H9 (cell line): ENCODE measurements around the gene ZMAT5. TPM values are rescaled to one million over a fixed set of nuclear protein-coding genes. Genes with fewer than 3 reads are reported as not detected.

Experiments
- DNase-seq: peaks from one replicate; pipeline ENCODE4 v3.0.0-alpha.2; 2017
- H2AFZ ChIP-seq: one replicate; pipeline ENCODE4 v1.6.1; 2013; ENCODE audit warnings: mild to moderate bottlenecking, low read length, control low read depth, moderate library complexity
- H2AK5ac ChIP-seq: 2 replicates; pipeline ENCODE4 v1.6.1; 2013; ENCODE audit warnings: low read length, control low read depth, mixed read lengths; ENCODE audit not compliant: insufficient read length
- H2BK120ac ChIP-seq: one replicate; pipeline ENCODE4 v1.6.1; 2013; ENCODE audit warnings: low read depth, mild to moderate bottlenecking, low read length, control low read depth, inconsistent platforms; ENCODE audit not compliant: poor library complexity, severe bottlenecking
- H2BK12ac ChIP-seq: 2 replicates; pipeline ENCODE4 v1.6.1; 2013; ENCODE audit warnings: low read length, control low read depth, mixed read lengths, low read depth; ENCODE audit not compliant: insufficient read length
- H2BK15ac ChIP-seq: 2 replicates; pipeline ENCODE4 v1.6.1; 2013; ENCODE audit warnings: low read depth, low read length, control low read depth
- H2BK20ac ChIP-seq: one replicate; pipeline ENCODE4 v1.6.1; 2013; ENCODE audit warnings: low read depth, mild to moderate bottlenecking, low read length, control low read depth, inconsistent platforms; ENCODE audit not compliant: poor library complexity, severe bottlenecking
- H2BK5ac ChIP-seq: 2 replicates; pipeline ENCODE4 v1.6.1; 2013; ENCODE audit warnings: low read length, control low read depth, mixed read lengths; ENCODE audit not compliant: insufficient read length
- H3K14ac ChIP-seq: 2 replicates; pipeline ENCODE4 v1.6.1; 2013; ENCODE audit warnings: low read length, control low read depth; ENCODE audit not compliant: insufficient read depth
- H3K18ac ChIP-seq: 2 replicates; pipeline ENCODE4 v1.6.1; 2013; ENCODE audit warnings: low read depth, mild to moderate bottlenecking, mixed read lengths, low read length, control low read depth; ENCODE audit not compliant: insufficient read length
- H3K23ac ChIP-seq: 2 replicates; pipeline ENCODE4 v1.6.1; 2013; ENCODE audit warnings: low read length, control low read depth, mixed read lengths, low read depth; ENCODE audit not compliant: insufficient read length
- H3K23me2 ChIP-seq: 2 replicates; pipeline ENCODE4 v1.6.1; 2013; ENCODE audit warnings: low read depth, mild to moderate bottlenecking, mixed read lengths, low read length, control low read depth; ENCODE audit not compliant: insufficient read length, poor library complexity, severe bottlenecking
- H3K27ac ChIP-seq: 2 replicates; pipeline ENCODE4 v1.5.1; 2013; ENCODE audit warnings: low read length, control low read depth, mixed read lengths, low read depth; ENCODE audit not compliant: insufficient read length
- H3K27me3 ChIP-seq: 2 replicates; pipeline ENCODE4 v1.6.1; 2013; ENCODE audit warnings: low read length, control low read depth, inconsistent platforms; ENCODE audit not compliant: insufficient read depth
- H3K4ac ChIP-seq: 2 replicates; pipeline ENCODE4 v1.6.1; 2013; ENCODE audit warnings: low read depth, mild to moderate bottlenecking, control low read depth, inconsistent platforms, low read length, moderate library complexity
- H3K4me1 ChIP-seq: 2 replicates; pipeline ENCODE4 v1.6.1; 2013; ENCODE audit warnings: low read length, control low read depth, inconsistent platforms; ENCODE audit not compliant: insufficient read depth
- H3K4me2 ChIP-seq: 2 replicates; pipeline ENCODE4 v1.6.1; 2013; ENCODE audit warnings: low read length, control low read depth, mixed read lengths; ENCODE audit not compliant: insufficient read length, insufficient read depth
- H3K56ac ChIP-seq: 2 replicates; pipeline ENCODE4 v1.6.1; 2013; ENCODE audit warnings: low read depth, mild to moderate bottlenecking, mixed read lengths, low read length, control low read depth; ENCODE audit not compliant: insufficient read length
- H3K79me1 ChIP-seq: 2 replicates; pipeline ENCODE4 v1.6.1; 2013; ENCODE audit warnings: low read depth, mild to moderate bottlenecking, moderate library complexity, low read length, control low read depth, inconsistent platforms; ENCODE audit not compliant: insufficient read depth, poor library complexity, severe bottlenecking
- H3K79me2 ChIP-seq: 2 replicates; pipeline ENCODE4 v1.6.1; 2013; ENCODE audit warnings: low read length, control low read depth, inconsistent platforms; ENCODE audit not compliant: insufficient read depth
- H3K9ac ChIP-seq: 2 replicates; pipeline ENCODE4 v1.6.1; 2013; ENCODE audit warnings: low read length, control low read depth, mixed read lengths; ENCODE audit not compliant: insufficient read length; ENCODE audit errors: extremely low read depth
- H3K9me3 ChIP-seq: one replicate; pipeline ENCODE4 v1.6.1; 2013; ENCODE audit warnings: low read depth, low read length, inconsistent platforms; ENCODE audit not compliant: control insufficient read depth
- H3T11ph ChIP-seq: one replicate; pipeline ENCODE4 v1.6.1; 2013; ENCODE audit warnings: mild to moderate bottlenecking, low read length, control low read depth, inconsistent platforms
- H4K20me1 ChIP-seq: one replicate; pipeline ENCODE4 v1.6.1; 2013; ENCODE audit not compliant: control insufficient read depth, insufficient read length, insufficient read depth
- H4K5ac ChIP-seq: 2 replicates; pipeline ENCODE4 v1.6.1; 2013; ENCODE audit warnings: low read depth, mild to moderate bottlenecking, mixed read lengths, low read length, control low read depth; ENCODE audit not compliant: insufficient read length
- H4K8ac ChIP-seq: replicated peaks from 2 replicates; pipeline ENCODE4 v1.6.1; 2013; ENCODE audit warnings: low read length, control low read depth, mixed read lengths, low read depth; ENCODE audit not compliant: insufficient read length
- H4K91ac ChIP-seq: 2 replicates; pipeline ENCODE4 v1.6.1; 2013; ENCODE audit warnings: low read depth, mild to moderate bottlenecking, moderate library complexity, mixed read lengths, low read length, control low read depth; ENCODE audit not compliant: insufficient read length
- H3K27ac Mint-ChIP-seq, 3 experiments: 2 replicates in 2 of 3; 3 replicates in 1 of 3; pipeline ENCODE4 v1.8.0; 2020 to 2021; ENCODE audit warnings: mixed read lengths in 3 of 3, mild to moderate bottlenecking in 1 of 3, moderate library complexity in 1 of 3
- H3K27me3 Mint-ChIP-seq: 2 replicates; pipeline ENCODE4 v1.8.0; 2021; ENCODE audit warnings: low read depth, mild to moderate bottlenecking, moderate library complexity, mixed read lengths
- H3K36me3 Mint-ChIP-seq, 3 experiments: 2 replicates in 2 of 3; 3 replicates in 1 of 3; pipeline ENCODE4 v1.8.0; 2020 to 2021; ENCODE audit warnings: low read depth in 3 of 3, mixed read lengths in 3 of 3; ENCODE audit not compliant: insufficient read depth in 1 of 3
- H3K4me1 Mint-ChIP-seq, 2 experiments: 2 replicates each; pipeline ENCODE4 v1.8.0; 2020; ENCODE audit warnings: mixed read lengths in 2 of 2
- H3K4me3 Mint-ChIP-seq, 2 experiments: 2 replicates in 1 of 2; 3 replicates in 1 of 2; pipeline ENCODE4 v1.8.0; 2020 to 2021; ENCODE audit warnings: mild to moderate bottlenecking in 2 of 2, mixed read lengths in 2 of 2, moderate library complexity in 1 of 2
- H3K9me3 Mint-ChIP-seq, 2 experiments: 2 replicates in 1 of 2; 3 replicates in 1 of 2; pipeline ENCODE4 v1.8.0; 2020; ENCODE audit warnings: mild to moderate bottlenecking in 2 of 2, mixed read lengths in 2 of 2, moderate library complexity in 1 of 2
- WGBS: extraction: QIAGEN DNeasy Blood & Tissue Kit; methylation state at CpG from one replicate; pipeline ENCODE4 v1.1.7; 2013; ENCODE audit warnings: missing lambda C conversion rate, low lambda C conversion rate, mixed read lengths; ENCODE audit not compliant: insufficient read length; ENCODE audit errors: extremely low coverage; 5-methylcytosine and 5-hydroxymethylcytosine counted together
- total RNA-seq: library from RNA; stranded (reverse); gene quantifications from 2 replicates; pipeline ENCODE4 v1.2.1, GENCODE V29; 2021
- TF ChIP-seq, protein P1 (sequence below): fragments of 200-600 bp; sonication (generic); conservative IDR thresholded peaks from 3 replicates; pipeline ENCODE4 v1.8.0; 2021; ENCODE audit warnings: antibody characterized with exemption, mild to moderate bottlenecking

ZMAT5 gene
- total RNA-seq, 1 experiment from 2014 or later = 13.9 TPM

DNA sequence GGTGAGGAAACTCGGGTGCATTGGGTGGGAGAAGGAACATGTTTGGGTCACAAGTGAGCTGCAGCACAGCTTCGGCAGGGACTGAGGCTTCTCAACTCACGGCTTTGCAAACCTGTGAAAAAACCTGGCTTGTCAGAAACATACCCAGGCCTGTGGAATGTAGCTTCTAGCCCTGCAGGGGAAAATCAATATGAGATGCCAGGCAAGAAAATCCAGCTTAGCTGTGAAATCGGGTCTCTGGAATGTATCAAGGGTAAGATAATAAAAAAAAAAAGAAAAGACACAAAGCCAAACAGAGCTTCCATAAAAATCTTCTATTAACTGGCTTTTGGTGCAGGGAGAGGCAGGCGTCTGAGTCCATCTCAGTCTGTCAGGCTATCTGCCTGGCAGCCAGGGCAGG is 28.9 kb upstream of the ZMAT5 start:
- H3K4me1 Mint-ChIP-seq = peaks cover 0 to 3% of the 10 kb centered on the region in 2 experiments; a peak in 1 of 4 replicates
- no peaks in the 10 kb centered on the region for H3K23me2 ChIP-seq
- H3K79me2 ChIP-seq = no peaks in the 10 kb centered on the region
- no peaks in the 10 kb centered on the region for H3K9me3 ChIP-seq
- no peak overlapping the region for H3K4me2 ChIP-seq
- H2BK12ac ChIP-seq = no peak overlapping the region
- H3K27me3 Mint-ChIP-seq = no peaks in the 10 kb centered on the region
- no peak overlapping the region for H3T11ph ChIP-seq
- H4K8ac ChIP-seq = no peak overlapping the region
- no peak overlapping the region for H3K23ac ChIP-seq
- no peak for DNase-seq
- H3K9me3 Mint-ChIP-seq = no peaks in the 10 kb centered on the region
- no peak overlapping the region for H3K14ac ChIP-seq
- no peak overlapping the region for H4K91ac ChIP-seq
- H3K9ac ChIP-seq = no peak overlapping the region
- H3K4ac ChIP-seq = no peak overlapping the region
- no CpG with 5 or more reads among the region's 5 CpGs for WGBS
- H2BK20ac ChIP-seq = no peak overlapping the region
- no peak overlapping the region for H2BK5ac ChIP-seq
- no peaks in the 10 kb centered on the region for H3K27me3 ChIP-seq
- H4K20me1 ChIP-seq = no peaks in the 10 kb centered on the region
- H3K56ac ChIP-seq = no peak overlapping the region
- TF ChIP-seq, protein P1, sequence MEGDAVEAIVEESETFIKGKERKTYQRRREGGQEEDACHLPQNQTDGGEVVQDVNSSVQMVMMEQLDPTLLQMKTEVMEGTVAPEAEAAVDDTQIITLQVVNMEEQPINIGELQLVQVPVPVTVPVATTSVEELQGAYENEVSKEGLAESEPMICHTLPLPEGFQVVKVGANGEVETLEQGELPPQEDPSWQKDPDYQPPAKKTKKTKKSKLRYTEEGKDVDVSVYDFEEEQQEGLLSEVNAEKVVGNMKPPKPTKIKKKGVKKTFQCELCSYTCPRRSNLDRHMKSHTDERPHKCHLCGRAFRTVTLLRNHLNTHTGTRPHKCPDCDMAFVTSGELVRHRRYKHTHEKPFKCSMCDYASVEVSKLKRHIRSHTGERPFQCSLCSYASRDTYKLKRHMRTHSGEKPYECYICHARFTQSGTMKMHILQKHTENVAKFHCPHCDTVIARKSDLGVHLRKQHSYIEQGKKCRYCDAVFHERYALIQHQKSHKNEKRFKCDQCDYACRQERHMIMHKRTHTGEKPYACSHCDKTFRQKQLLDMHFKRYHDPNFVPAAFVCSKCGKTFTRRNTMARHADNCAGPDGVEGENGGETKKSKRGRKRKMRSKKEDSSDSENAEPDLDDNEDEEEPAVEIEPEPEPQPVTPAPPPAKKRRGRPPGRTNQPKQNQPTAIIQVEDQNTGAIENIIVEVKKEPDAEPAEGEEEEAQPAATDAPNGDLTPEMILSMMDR = no peak
- H2BK15ac ChIP-seq = no peak overlapping the region
- no peak overlapping the region; a peak in 1 of 7 replicates for H3K27ac Mint-ChIP-seq
- no peak overlapping the region for H2BK120ac ChIP-seq
- peaks cover 6 to 56% (median 7%) of the 10 kb centered on the region in 3 experiments; a peak in 5 of 7 replicates for H3K36me3 Mint-ChIP-seq
- H3K18ac ChIP-seq = no peak overlapping the region
- H3K79me1 ChIP-seq = no peaks in the 10 kb centered on the region
- no peak overlapping the region for H2AK5ac ChIP-seq
- no peak overlapping the region for H2AFZ ChIP-seq
- H3K4me1 ChIP-seq = no peaks in the 10 kb centered on the region
- no peak overlapping the region for H4K5ac ChIP-seq
- H3K4me3 Mint-ChIP-seq = no peak overlapping the region
- H3K27ac ChIP-seq = no peak overlapping the region
